SK-N-SH (cell line): ENCODE measurements around the gene ISL2. TPM values are rescaled to one million over a fixed set of nuclear protein-coding genes. Genes with fewer than 3 reads are reported as not detected.

ENCODE experiments used
- CTCF ChIA-PET: fragments of 300-600, 350-600 bp; formaldehyde crosslinking; extraction: SDS; loops from one replicate; lab custom pipeline; 2021; lab: Yijun Ruan, JAX
- POLR2A ChIA-PET: fragments of 350-600 bp; sonication (Branson Sonifier 250); formaldehyde crosslinking; extraction: SDS; loops from one replicate; lab custom pipeline; 2020; ENCODE audit warnings: antibody characterized with exemption, inconsistent platforms; lab: Yijun Ruan, JAX
- DNase-seq: peaks from one replicate; pipeline ENCODE4 v3.0.0; 2012
- H2AFZ ChIP-seq: fragments of 200-600 bp; sonication (generic); 2 replicates; pipeline ENCODE4 v1.8.1; 2016; ENCODE audit warnings: antibody characterized with exemption, mild to moderate bottlenecking, low read depth
- H3F3A ChIP-seq: fragments of 200-600 bp; sonication (generic); replicated peaks from 2 replicates; pipeline ENCODE3; 2016; ENCODE audit warnings: antibody characterized with exemption, mild to moderate bottlenecking; ENCODE audit not compliant: insufficient read depth
- H3K27ac ChIP-seq, 2 experiments: fragments of 200-500 bp in 1 of 2; fragments of 200-600 bp in 1 of 2; sonication (Bioruptor generic) in 1 of 2; sonication (generic), shearing (Covaris generic) in 1 of 2; 2 replicates each; pipeline versions ENCODE4 v1.5.1 to v1.6.1; 2014 to 2016; ENCODE audit warnings: low read depth in 2 of 2, inconsistent platforms in 1 of 2, low read length in 1 of 2, mild to moderate bottlenecking in 1 of 2, mixed read lengths in 1 of 2
- H3K27me3 ChIP-seq: fragments of 200-600 bp; sonication (generic), shearing (Covaris generic); 2 replicates; pipeline ENCODE4 v1.6.1; 2016; ENCODE audit warnings: mixed run types; ENCODE audit not compliant: insufficient read depth
- H3K36me3 ChIP-seq, 2 experiments: fragments of 200-500 bp in 1 of 2; fragments of 200-600 bp in 1 of 2; sonication (Bioruptor generic) in 1 of 2; sonication (generic) in 1 of 2; replicated peaks in 1 of 2; 2 replicates each; pipeline versions ENCODE3 to v1.5.1; 2014 to 2016; ENCODE audit warnings: low read length in 1 of 2, mild to moderate bottlenecking in 1 of 2; ENCODE audit not compliant: insufficient read depth in 2 of 2, control insufficient read depth in 1 of 2
- H3K4me1 ChIP-seq, 2 experiments: fragments of 200-500 bp in 1 of 2; fragments of 200-600 bp in 1 of 2; sonication (Bioruptor generic) in 1 of 2; sonication (generic), shearing (Covaris generic) in 1 of 2; 2 replicates each; pipeline versions ENCODE4 v1.5.1 to v1.6.1; 2014 to 2016; ENCODE audit warnings: low read depth in 1 of 2, low read length in 1 of 2, mixed run types in 1 of 2; ENCODE audit not compliant: insufficient read depth in 2 of 2, control insufficient read depth in 1 of 2
- H3K4me2 ChIP-seq: fragments of 200-600 bp; sonication (generic), shearing (Covaris generic); 2 replicates; pipeline ENCODE4 v1.6.1; 2017; ENCODE audit warnings: mixed run types
- H3K4me3 ChIP-seq, 2 experiments: fragments of 200-500 bp in 1 of 2; fragments of 200-600 bp in 1 of 2; sonication (Bioruptor generic) in 1 of 2; sonication (generic), shearing (Covaris generic) in 1 of 2; 2 replicates each; pipeline versions ENCODE4 v1.5.1 to v1.8.1; 2014 to 2016; ENCODE audit warnings: low read depth in 2 of 2, inconsistent platforms in 1 of 2, low read length in 1 of 2, mild to moderate bottlenecking in 1 of 2, mixed read lengths in 1 of 2, moderate library complexity in 1 of 2
- H3K79me2 ChIP-seq: fragments of 200-600 bp; sonication (generic); 2 replicates; pipeline ENCODE4 v1.8.1; 2017; ENCODE audit warnings: mild to moderate bottlenecking; ENCODE audit not compliant: insufficient read depth
- H3K9ac ChIP-seq: fragments of 200-600 bp; sonication (generic); 2 replicates; pipeline ENCODE4 v1.6.1; 2017; ENCODE audit warnings: mixed run types
- H3K9me2 ChIP-seq: fragments of 200-600 bp; sonication (generic); 2 replicates; pipeline ENCODE4 v1.6.1; 2017; ENCODE audit warnings: mixed run types
- H3K9me3 ChIP-seq: fragments of 200-600 bp; sonication (generic); 2 replicates; pipeline ENCODE4 v1.6.1; 2017; ENCODE audit warnings: mixed run types, mild to moderate bottlenecking, moderate library complexity
- H4K20me1 ChIP-seq: fragments of 200-600 bp; sonication (generic); 2 replicates; pipeline ENCODE4 v1.6.1; 2017; ENCODE audit warnings: mild to moderate bottlenecking, mixed run types; ENCODE audit not compliant: insufficient read depth
- ELF1 ChIP-seq: IDR thresholded peaks from 2 replicates; pipeline ENCODE4 v1.4.0; 2012
- EP300 ChIP-seq, 2 experiments: IDR thresholded peaks; 2 replicates each; pipeline versions ENCODE4 v1.4.0 to v1.6.1; 2012; ENCODE audit warnings: borderline replicate concordance in 1 of 2, low read depth in 1 of 2, low read length in 1 of 2
- EZH2phosphoT487 ChIP-seq: fragments of 200-600 bp; sonication (generic); IDR thresholded peaks from 2 replicates; pipeline ENCODE4 v1.6.1; 2017; ENCODE audit warnings: low read depth, mixed run types, mild to moderate bottlenecking, antibody characterized with exemption, moderate library complexity, borderline replicate concordance
- POLR2AphosphoS5 ChIP-seq: IDR thresholded peaks from 2 replicates; pipeline ENCODE4 v1.6.1; 2012; ENCODE audit warnings: low read depth, low read length
- RCOR1 ChIP-seq: fragments of 150-350 bp; IDR thresholded peaks from 2 replicates; pipeline ENCODE4 v1.6.1; 2017; ENCODE audit warnings: antibody characterized with exemption, low read length
- YY1 ChIP-seq: IDR thresholded peaks from 2 replicates; pipeline ENCODE4 v1.4.0; 2012; ENCODE audit warnings: low read depth, mild to moderate bottlenecking
- WGBS: methylation state at CpG from one replicate; pipeline ENCODE4 v1.1.6; 2017; ENCODE audit warnings: low lambda C conversion rate; 5-methylcytosine and 5-hydroxymethylcytosine counted together
- polyA plus RNA-seq, 3 experiments: library from polyadenylated mRNA; depleted of rRNA; stranded (reverse); fragments of >200 nt; gene quantifications; 2 replicates each; pipeline ENCODE4 v1.2.3, GENCODE V29; 2012
- TF ChIP-seq, protein P1 (sequence below): IDR thresholded peaks from 2 replicates; pipeline ENCODE4 v1.4.0; 2012; ENCODE audit warnings: low read depth, borderline replicate concordance
- TF ChIP-seq, protein P2 (sequence below): fragments of 150-350 bp; IDR thresholded peaks from 2 replicates; pipeline ENCODE4 v1.6.1; 2017; ENCODE audit warnings: antibody characterized with exemption, low read length, low read depth, borderline replicate concordance

ISL2 gene
- polyA plus RNA-seq, 1 of the 3 experiments (the other 2 are of a cell fraction), result 6.0 TPM

DNA sequence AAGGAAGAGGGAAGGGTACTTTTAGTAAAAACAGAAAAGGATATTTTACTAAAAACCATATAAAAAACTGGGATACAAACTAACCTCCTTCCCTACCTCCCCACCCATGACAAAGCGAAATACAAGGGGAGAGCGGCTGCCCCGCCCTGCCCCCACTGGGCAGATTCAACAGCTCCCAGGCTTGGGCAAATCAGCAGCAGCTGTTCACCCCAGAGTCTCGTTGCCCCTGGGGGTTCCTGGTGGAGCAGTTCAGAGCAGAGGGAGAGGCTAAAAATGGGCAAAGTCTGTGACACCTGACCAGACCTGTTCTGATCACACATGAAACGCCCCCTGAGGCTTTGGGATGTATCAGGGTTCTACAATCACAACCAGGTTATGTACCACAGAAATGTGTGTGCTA, 22.8 kb upstream of the ISL2 start:
- H3K79me2 ChIP-seq, result peaks cover 25% of the 10 kb centered on the region
- no peaks in the 10 kb centered on the region for H3K27me3 ChIP-seq
- no peaks in the 10 kb centered on the region for H3K9me2 ChIP-seq
- no peak overlapping the region for H3K4me3 ChIP-seq
- no peaks in the 10 kb centered on the region for H3K36me3 ChIP-seq
- H3K27ac ChIP-seq, result no peak overlapping the region
- no peak overlapping the region for H3K4me2 ChIP-seq
- CTCF ChIA-PET, result interaction anchor here (1.4 kb wide), 1 partner anchor 17 kb away, joined by 4 read pairs; no protein-coding TSS in a partner anchor
- H4K20me1 ChIP-seq, result peaks cover 9% of the 10 kb centered on the region; the same call in 1 of the 2 replicates
- no peak for DNase-seq
- POLR2A ChIA-PET, result interaction anchor here (1.5 kb wide), 1 partner anchor 22 kb away, joined by 5 read pairs; no protein-coding TSS in a partner anchor
- H3K9ac ChIP-seq, result no peak overlapping the region
- TF ChIP-seq ELF1 (no peak), RCOR1 (no peak), EZH2phosphoT487 (no peak), POLR2AphosphoS5 (no peak)
- TF ChIP-seq, protein P1, sequence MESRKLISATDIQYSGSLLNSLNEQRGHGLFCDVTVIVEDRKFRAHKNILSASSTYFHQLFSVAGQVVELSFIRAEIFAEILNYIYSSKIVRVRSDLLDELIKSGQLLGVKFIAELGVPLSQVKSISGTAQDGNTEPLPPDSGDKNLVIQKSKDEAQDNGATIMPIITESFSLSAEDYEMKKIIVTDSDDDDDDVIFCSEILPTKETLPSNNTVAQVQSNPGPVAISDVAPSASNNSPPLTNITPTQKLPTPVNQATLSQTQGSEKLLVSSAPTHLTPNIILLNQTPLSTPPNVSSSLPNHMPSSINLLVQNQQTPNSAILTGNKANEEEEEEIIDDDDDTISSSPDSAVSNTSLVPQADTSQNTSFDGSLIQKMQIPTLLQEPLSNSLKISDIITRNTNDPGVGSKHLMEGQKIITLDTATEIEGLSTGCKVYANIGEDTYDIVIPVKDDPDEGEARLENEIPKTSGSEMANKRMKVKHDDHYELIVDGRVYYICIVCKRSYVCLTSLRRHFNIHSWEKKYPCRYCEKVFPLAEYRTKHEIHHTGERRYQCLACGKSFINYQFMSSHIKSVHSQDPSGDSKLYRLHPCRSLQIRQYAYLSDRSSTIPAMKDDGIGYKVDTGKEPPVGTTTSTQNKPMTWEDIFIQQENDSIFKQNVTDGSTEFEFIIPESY, result no peak
- TF ChIP-seq, protein P2, sequence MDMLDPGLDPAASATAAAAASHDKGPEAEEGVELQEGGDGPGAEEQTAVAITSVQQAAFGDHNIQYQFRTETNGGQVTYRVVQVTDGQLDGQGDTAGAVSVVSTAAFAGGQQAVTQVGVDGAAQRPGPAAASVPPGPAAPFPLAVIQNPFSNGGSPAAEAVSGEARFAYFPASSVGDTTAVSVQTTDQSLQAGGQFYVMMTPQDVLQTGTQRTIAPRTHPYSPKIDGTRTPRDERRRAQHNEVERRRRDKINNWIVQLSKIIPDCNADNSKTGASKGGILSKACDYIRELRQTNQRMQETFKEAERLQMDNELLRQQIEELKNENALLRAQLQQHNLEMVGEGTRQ, result no peak
- peaks cover 6% of the 10 kb centered on the region for H3F3A ChIP-seq
- H3K9me3 ChIP-seq, result no peaks in the 10 kb centered on the region
- WGBS, result 57% methylated on average over 5 of the region's 5 CpGs
- H3K4me1 ChIP-seq, result peaks cover 0 to 13% of the 10 kb centered on the region in 2 experiments; a peak in 2 of 4 replicates
- H2AFZ ChIP-seq, result no peak overlapping the region

DNA sequence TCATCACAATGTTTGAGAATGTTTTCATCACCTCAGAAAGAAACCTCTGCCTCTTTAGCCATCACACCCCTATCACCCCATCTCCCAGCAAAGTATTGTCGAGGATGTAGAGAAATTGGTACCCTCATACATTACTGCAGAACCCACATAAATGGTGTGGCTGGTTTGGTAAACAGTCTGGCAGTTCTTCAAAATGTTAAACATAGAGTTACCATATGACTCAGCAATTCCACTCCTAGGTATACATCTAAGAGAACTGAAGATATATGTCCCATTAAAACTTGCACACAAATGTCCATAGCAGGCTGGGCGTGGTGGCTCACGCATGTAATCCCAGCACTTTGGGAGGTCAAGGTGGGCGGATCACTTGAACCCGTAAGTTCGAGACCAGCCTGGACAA, 16.6 kb upstream of the ISL2 start:
- no peak overlapping the region for H3K4me2 ChIP-seq
- no peaks in the 10 kb centered on the region for H3K9me3 ChIP-seq
- no peak overlapping the region for H2AFZ ChIP-seq
- no peaks in the 10 kb centered on the region for H3K79me2 ChIP-seq
- no peaks in the 10 kb centered on the region for H3K36me3 ChIP-seq
- no peaks in the 10 kb centered on the region for H4K20me1 ChIP-seq
- H3F3A ChIP-seq, result peaks cover 5% of the 10 kb centered on the region
- no peak overlapping the region for H3K4me3 ChIP-seq
- TF ChIP-seq EP300 (IDR thresholded peaks at IDR 0.05; ENCODE audit: borderline replicate concordance in 1 of 2, low read depth in 1 of 2, low read length in 1 of 2), result no peak
- WGBS, result 86% methylated on average over 6 of the region's 6 CpGs
- no peak for DNase-seq
- CTCF ChIA-PET, result interaction anchor here (0.9 kb wide), 1 partner anchor 10 kb away, joined by 3 read pairs; no protein-coding TSS in a partner anchor
- no peak overlapping the region for H3K9ac ChIP-seq
- POLR2A ChIA-PET, result no interaction called here
- no peaks in the 10 kb centered on the region; a peak in 1 of 4 replicates for H3K4me1 ChIP-seq
- H3K9me2 ChIP-seq, result no peaks in the 10 kb centered on the region
- H3K27ac ChIP-seq, result no peak overlapping the region
- H3K27me3 ChIP-seq, result no peaks in the 10 kb centered on the region

DNA sequence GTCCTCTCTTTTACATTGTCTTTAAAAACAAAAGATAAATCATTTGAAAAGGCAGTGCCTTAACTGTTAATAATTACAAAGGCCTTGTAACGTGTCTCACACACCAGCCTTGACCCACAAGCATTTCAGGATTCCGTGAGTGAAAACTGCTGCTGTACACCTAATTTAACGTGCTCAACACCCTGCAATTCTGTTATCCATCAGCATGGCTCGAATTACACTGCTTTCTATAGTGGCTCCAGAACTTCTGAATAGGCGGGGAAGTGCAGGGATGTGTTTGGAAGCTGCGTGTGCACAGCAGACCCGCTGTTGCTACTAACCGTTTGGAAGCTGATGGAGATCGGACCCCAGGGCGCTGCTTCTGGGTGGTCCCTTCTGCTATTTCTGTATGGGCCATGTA, 15.4 kb upstream of the ISL2 start:
- no peak for TF ChIP-seq YY1
- no peaks in the 10 kb centered on the region for H3K9me3 ChIP-seq
- no peaks in the 10 kb centered on the region; a peak in 1 of 4 replicates for H3K4me1 ChIP-seq
- no peak overlapping the region for H3K9ac ChIP-seq
- no peaks in the 10 kb centered on the region for H4K20me1 ChIP-seq
- 84% methylated on average over 10 of the region's 10 CpGs for WGBS
- H2AFZ ChIP-seq, result no peak overlapping the region
- no peak overlapping the region for H3K4me3 ChIP-seq
- H3F3A ChIP-seq, result peaks cover 5% of the 10 kb centered on the region
- H3K36me3 ChIP-seq, result no peaks in the 10 kb centered on the region
- ChIA-PET POLR2A (no interaction called here), CTCF (interaction anchor here (1.3 kb wide), 1 partner anchor 12 kb away, joined by 3 read pairs; no protein-coding TSS in a partner anchor)
- DNase-seq, result no peak
- H3K9me2 ChIP-seq, result no peaks in the 10 kb centered on the region
- no peak overlapping the region for H3K4me2 ChIP-seq
- no peaks in the 10 kb centered on the region for H3K79me2 ChIP-seq
- no peaks in the 10 kb centered on the region for H3K27me3 ChIP-seq
- no peak overlapping the region for H3K27ac ChIP-seq
